Measurements from ENCODE around the gene TRAF3IP3. TPM values are rescaled to one million over a fixed set of nuclear protein-coding genes. Genes with fewer than 3 reads are reported as not detected.
A peak's percentile ranks its signal among the peaks of the same experiment; 100 is the strongest.

TRAF3IP3 gene
- total and polyA plus RNA-seq, 5 donors from 2014 or later: 450 to 594 (median 496) TPM

DNA sequence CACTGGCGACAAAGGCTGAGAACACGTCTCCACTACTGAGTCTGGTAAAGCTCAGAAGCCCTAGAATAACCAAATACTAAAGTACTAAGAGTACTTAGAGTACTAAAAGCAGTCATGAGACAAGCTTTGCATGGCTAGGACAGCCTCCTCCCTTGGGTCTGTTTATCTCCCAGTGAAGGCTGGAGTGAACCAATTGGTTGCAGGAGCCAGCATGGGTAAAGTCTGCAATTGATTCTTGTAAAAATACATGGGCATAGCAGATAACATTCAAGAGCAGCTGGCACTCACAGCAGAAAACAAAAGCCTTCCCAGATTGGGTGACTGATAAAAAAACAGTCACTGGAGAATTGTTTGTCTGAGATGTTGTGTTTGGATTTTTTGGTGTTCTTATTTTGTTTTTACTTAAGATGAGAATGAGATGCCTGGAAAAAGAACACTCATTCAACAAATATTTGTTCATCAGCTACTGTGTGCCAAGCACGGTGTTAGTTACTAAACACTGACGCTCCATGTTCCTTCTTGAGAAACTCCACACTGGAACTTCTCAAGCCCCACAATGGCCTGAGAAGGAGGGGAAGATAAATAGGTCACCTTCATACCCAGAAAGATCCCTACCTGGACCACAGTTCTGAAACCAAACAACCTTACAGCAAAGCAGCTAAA lies 46.4 kb downstream of the TRAF3IP3 start:
- Histone ChIP-seq H3K4me3 (ENCODE audit: low read depth, low read length) (no peak overlapping the region), H3K27me3 (ENCODE audit: control insufficient read depth, insufficient read depth, low read length) (peaks cover 2% of the 10 kb centered on the region), H3K9me3 (ENCODE audit: control insufficient read depth in 2 of 2, low read length in 2 of 2) (no peaks in the 10 kb centered on the region), H3K4me1 (ENCODE audit: control insufficient read depth, insufficient read depth, low read length, poor library complexity, severe bottlenecking) (peaks cover 6% of the 10 kb centered on the region), H3K36me3 (ENCODE audit: control insufficient read depth, insufficient read depth, low read length) (no peaks in the 10 kb centered on the region), H3K27ac (ENCODE audit: insufficient read depth, low read length, poor library complexity, severe bottlenecking) (no peak overlapping the region)
- no peaks in the 10 kb centered on the region for H3K9me3 Mint-ChIP-seq
- H3K27me3 Mint-ChIP-seq: peaks cover 19% of the 10 kb centered on the region
- no peak for DNase-seq
- no peak for ATAC-seq (ENCODE audit: low read depth in 2 of 2)
- H3K4me3 Mint-ChIP-seq: no peak overlapping the region
- H3K36me3 Mint-ChIP-seq: peaks cover 5% of the 10 kb centered on the region
- no peak overlapping the region for H3K27ac Mint-ChIP-seq
- peaks cover 0 to 12% (median 4%) of the 10 kb centered on the region in 4 donors for H3K4me1 Mint-ChIP-seq

DNA sequence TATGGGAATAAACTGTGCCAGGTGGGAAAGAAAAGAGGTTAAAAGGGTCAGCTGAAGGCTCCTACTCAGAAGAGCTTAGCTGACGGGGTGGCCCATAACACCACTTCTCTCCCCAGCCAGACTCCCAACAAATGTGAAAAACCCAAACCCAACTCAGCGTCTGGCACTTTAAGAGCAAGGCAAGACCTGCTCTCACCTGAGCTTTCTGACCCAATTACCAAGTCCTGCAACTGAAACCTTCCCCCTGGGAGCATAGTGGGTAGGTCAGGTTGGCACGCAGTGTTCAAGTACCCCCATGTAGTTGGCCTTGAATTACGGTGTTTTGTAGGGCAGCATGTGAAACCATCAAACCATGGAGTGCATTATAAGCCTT lies 46.9 kb downstream of the TRAF3IP3 start:
- Histone ChIP-seq H3K27ac (ENCODE audit: insufficient read depth, low read length, poor library complexity, severe bottlenecking) (no peak overlapping the region), H3K36me3 (ENCODE audit: control insufficient read depth, insufficient read depth, low read length) (no peaks in the 10 kb centered on the region), H3K4me1 (ENCODE audit: control insufficient read depth, insufficient read depth, low read length, poor library complexity, severe bottlenecking) (peaks cover 6% of the 10 kb centered on the region), H3K9me3 (ENCODE audit: control insufficient read depth in 2 of 2, low read length in 2 of 2) (no peaks in the 10 kb centered on the region), H3K4me3 (ENCODE audit: low read depth, low read length) (no peak overlapping the region), H3K27me3 (ENCODE audit: control insufficient read depth, insufficient read depth, low read length) (peaks cover 2% of the 10 kb centered on the region)
- Mint-ChIP-seq H3K9me3 (no peaks in the 10 kb centered on the region), H3K36me3 (peaks cover 3% of the 10 kb centered on the region), H3K27me3 (peaks cover 19% of the 10 kb centered on the region), H3K27ac (no peak overlapping the region), H3K4me1 (peaks cover 0 to 12% (median 4%) of the 10 kb centered on the region in 4 donors), H3K4me3 (no peak overlapping the region)
- no peak for ATAC-seq (ENCODE audit: low read depth in 2 of 2)
- DNase-seq: no peak

DNA sequence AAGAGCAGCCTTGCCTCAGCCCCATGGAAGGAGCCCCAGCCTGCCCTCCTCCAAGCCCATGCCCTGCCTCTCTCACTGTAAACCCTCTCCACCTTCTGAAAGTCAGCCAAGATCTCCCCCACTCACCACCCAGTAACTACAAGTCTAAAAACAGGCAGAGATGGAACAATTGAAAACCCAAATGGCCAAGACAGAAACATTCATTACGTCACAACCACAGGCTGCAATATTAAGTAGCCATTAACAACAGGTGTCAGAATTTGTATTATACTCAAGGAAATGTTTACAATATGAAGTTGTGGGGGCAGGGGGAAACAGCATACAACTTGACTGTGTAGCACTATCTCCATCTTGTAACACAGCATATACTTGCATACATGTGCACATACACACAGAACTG lies 47.7 kb downstream of the TRAF3IP3 start:
- H3K4me3 Mint-ChIP-seq: no peak overlapping the region
- Histone ChIP-seq H3K27ac (ENCODE audit: insufficient read depth, low read length, poor library complexity, severe bottlenecking) (no peak overlapping the region), H3K36me3 (ENCODE audit: control insufficient read depth, insufficient read depth, low read length) (no peaks in the 10 kb centered on the region), H3K27me3 (ENCODE audit: control insufficient read depth, insufficient read depth, low read length) (peaks cover 2% of the 10 kb centered on the region), H3K4me3 (ENCODE audit: low read depth, low read length) (no peak overlapping the region), H3K4me1 (ENCODE audit: control insufficient read depth, insufficient read depth, low read length, poor library complexity, severe bottlenecking) (peaks cover 6% of the 10 kb centered on the region), H3K9me3 (ENCODE audit: control insufficient read depth in 2 of 2, low read length in 2 of 2) (no peaks in the 10 kb centered on the region)
- DNase-seq (no peak), ATAC-seq (ENCODE audit: low read depth in 2 of 2) (no peak)
- H3K36me3 Mint-ChIP-seq: no peaks in the 10 kb centered on the region
- H3K4me1 Mint-ChIP-seq: peaks cover 0 to 10% (median 4%) of the 10 kb centered on the region in 4 donors
- H3K27me3 Mint-ChIP-seq: peaks cover 21% of the 10 kb centered on the region
- H3K27ac Mint-ChIP-seq: no peak overlapping the region
- H3K9me3 Mint-ChIP-seq: no peaks in the 10 kb centered on the region

DNA sequence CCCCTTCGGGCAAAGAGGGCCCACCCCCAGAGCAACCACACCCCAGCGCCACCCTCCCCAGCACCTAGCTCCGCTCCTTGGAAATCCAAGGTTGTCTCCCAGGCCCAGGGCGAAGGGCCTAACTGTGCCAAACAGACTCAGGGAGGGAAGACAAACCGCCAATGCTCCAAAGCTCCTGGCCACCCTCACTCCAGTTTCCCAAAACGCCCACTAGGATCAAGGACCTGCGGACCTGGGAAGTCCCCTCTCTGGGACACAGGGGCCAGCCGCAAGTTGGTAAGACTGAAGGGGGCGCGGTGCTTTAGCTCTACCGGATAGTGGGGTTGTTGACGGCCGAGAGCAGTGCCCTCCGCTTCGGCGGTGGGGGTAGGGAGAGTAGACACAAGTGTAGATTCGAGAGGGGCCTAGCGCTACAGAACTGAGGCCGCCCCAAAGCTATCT lies 49.5 kb downstream of the TRAF3IP3 start:
- Mint-ChIP-seq H3K9me3 (peaks cover 0 to 1% (median 0%) of the 10 kb centered on the region in 7 donors), H3K27me3 (peaks cover 27% of the 10 kb centered on the region), H3K36me3 (no peaks in the 10 kb centered on the region), H3K4me3 (peak overlapping the region in 3 of 4 donors; percentile 86 to 94 (median 93)), H3K4me1 (peaks cover 0 to 10% (median 4%) of the 10 kb centered on the region in 4 donors), H3K27ac (peak overlapping the region in 1 of 3 donors; percentile 86)
- DNase-seq (no peak), ATAC-seq (ENCODE audit: low read depth in 2 of 2) (no peak)
- Histone ChIP-seq H3K4me3 (ENCODE audit: low read depth, low read length) (no peak overlapping the region), H3K27ac (ENCODE audit: insufficient read depth, low read length, poor library complexity, severe bottlenecking) (no peak overlapping the region), H3K4me1 (ENCODE audit: control insufficient read depth, insufficient read depth, low read length, poor library complexity, severe bottlenecking) (peaks cover 6% of the 10 kb centered on the region), H3K36me3 (ENCODE audit: control insufficient read depth, insufficient read depth, low read length) (no peaks in the 10 kb centered on the region), H3K27me3 (ENCODE audit: control insufficient read depth, insufficient read depth, low read length) (peaks cover 4% of the 10 kb centered on the region), H3K9me3 (ENCODE audit: control insufficient read depth in 2 of 2, low read length in 2 of 2) (no peaks in the 10 kb centered on the region)

DNA sequence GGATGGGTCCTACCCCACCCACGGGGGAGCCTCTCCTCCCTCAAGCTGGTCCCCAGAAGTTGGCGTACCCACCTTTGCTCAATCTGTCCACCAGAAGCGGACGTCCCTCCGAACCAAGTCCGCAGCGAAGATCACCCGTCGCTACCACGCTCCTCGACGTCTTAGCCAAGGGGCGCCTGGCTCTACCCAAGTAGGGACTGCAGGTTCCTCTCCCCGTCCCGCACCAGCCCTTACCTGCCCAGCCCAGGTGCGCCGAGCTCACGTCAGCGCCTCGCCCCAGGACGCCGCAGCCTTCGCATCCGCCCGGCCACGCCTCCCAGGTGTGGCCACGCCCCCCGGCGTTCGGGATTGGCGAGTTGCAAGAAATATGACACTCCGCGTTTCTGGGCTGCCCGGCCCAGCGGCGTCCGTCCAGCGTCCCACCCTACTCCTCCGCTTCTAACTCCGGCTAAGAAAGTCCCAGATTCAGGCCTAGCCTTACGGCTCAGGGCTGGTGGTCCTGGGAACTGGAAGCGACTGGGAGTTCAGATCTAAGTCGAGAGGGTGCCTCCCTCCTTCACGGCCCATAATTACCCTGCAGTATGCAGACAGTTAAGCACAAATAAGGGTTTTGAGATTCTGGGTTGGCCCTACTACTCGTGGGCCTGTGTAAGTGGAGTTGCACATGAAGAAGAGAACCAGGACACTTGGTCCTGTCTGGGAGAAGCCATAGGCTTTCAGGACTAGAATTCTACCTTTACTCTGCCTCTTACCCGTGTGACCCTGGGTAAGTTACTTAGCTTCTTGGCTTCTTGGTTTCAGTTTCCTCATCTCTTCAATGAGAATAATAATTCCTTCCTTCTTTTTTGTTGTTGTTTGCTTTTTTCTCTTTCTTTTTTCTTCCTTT lies 50.3 kb downstream of the TRAF3IP3 start, which contains the start of gene IRF6:
TSS of gene IRF6 (minus strand) at position 268 of the 886 bp plus-strand sequence. CDS start 4,729 bp downstream, outside the sequence.
- Mint-ChIP-seq H3K27me3 (peaks cover 21% of the 10 kb centered on the region), H3K36me3 (no peaks in the 10 kb centered on the region), H3K4me1 (peaks cover 0 to 10% (median 4%) of the 10 kb centered on the region in 4 donors), H3K27ac (peak within 1 kb of the TSS; percentile 74 to 91 (median 86)), H3K9me3 (peaks cover 0 to 1% (median 0%) of the 10 kb centered on the region in 7 donors), H3K4me3 (peak within 1 kb of the TSS; percentile 86 to 94 (median 90))
- Histone ChIP-seq H3K27ac (ENCODE audit: insufficient read depth, low read length, poor library complexity, severe bottlenecking) (peak within 1 kb of the TSS; percentile 28), H3K4me3 (ENCODE audit: low read depth, low read length) (peak within 1 kb of the TSS; percentile 75), H3K36me3 (ENCODE audit: control insufficient read depth, insufficient read depth, low read length) (no peaks in the 10 kb centered on the region), H3K27me3 (ENCODE audit: control insufficient read depth, insufficient read depth, low read length) (peaks cover 4% of the 10 kb centered on the region), H3K4me1 (ENCODE audit: control insufficient read depth, insufficient read depth, low read length, poor library complexity, severe bottlenecking) (peaks cover 6% of the 10 kb centered on the region), H3K9me3 (ENCODE audit: control insufficient read depth in 2 of 2, low read length in 2 of 2) (no peaks in the 10 kb centered on the region)
- ATAC-seq (ENCODE audit: low read depth in 2 of 2) (peak; percentile 75 to 77), DNase-seq (peak; percentile 73 to 82 (median 79))

DNA sequence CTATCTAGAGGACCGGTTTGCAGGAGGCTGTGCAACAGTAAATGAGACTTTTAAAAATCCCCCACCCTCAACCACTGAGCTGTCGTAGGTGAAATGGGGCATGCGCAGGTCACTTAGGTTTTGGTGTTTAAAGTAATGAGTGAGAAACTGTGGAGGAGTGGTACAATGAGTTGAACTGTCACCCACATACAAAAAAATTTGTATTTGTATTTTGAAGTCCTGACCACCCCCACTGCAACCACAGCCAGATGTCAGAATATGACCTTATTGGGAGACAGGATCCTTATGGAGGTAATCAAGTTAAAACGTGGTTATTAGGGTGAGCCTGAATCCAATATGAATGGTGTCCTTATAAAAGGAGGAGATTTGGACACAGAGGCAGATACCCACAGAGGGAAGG lies 51.7 kb downstream of the TRAF3IP3 start:
- Histone ChIP-seq H3K36me3 (ENCODE audit: control insufficient read depth, insufficient read depth, low read length) (no peaks in the 10 kb centered on the region), H3K4me1 (ENCODE audit: control insufficient read depth, insufficient read depth, low read length, poor library complexity, severe bottlenecking) (peaks cover 6% of the 10 kb centered on the region), H3K4me3 (ENCODE audit: low read depth, low read length) (no peak overlapping the region), H3K27ac (ENCODE audit: insufficient read depth, low read length, poor library complexity, severe bottlenecking) (no peak overlapping the region), H3K9me3 (ENCODE audit: control insufficient read depth in 2 of 2, low read length in 2 of 2) (no peaks in the 10 kb centered on the region), H3K27me3 (ENCODE audit: control insufficient read depth, insufficient read depth, low read length) (peaks cover 4% of the 10 kb centered on the region)
- Mint-ChIP-seq H3K27me3 (peaks cover 14% of the 10 kb centered on the region), H3K27ac (no peak overlapping the region), H3K36me3 (no peaks in the 10 kb centered on the region), H3K4me3 (no peak overlapping the region), H3K9me3 (peaks cover 0 to 1% (median 0%) of the 10 kb centered on the region in 7 donors), H3K4me1 (peaks cover 0 to 10% (median 4%) of the 10 kb centered on the region in 4 donors)
- DNase-seq (no peak), ATAC-seq (ENCODE audit: low read depth in 2 of 2) (no peak)

DNA sequence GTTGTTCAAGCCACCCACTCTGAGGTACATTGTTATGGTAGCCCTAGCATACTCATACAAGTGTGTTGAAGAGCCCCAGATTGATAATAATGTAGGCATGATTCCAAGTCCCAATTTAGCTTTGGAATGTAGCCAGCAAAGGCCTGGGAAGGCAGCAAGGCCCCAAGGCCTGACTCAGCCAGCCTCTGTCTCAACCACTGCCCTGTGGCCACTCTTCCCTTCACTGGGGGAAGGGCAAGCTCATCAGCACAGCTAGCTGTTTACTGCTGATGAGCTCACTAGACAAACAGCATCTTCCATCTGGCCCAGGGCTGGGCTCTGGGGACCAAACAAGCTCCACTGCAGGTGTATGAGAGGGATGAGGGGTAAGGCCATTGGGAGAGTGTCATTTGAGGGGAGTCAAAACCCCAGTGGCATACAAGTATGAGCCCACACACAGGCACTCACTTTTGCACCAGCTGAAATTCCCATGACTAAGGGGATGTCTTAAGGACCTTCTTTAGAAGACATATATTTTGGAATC lies 52.3 kb downstream of the TRAF3IP3 start:
- peaks cover 4% of the 10 kb centered on the region for H3K27me3 ChIP-seq (ENCODE audit: control insufficient read depth, insufficient read depth, low read length)
- no peak overlapping the region for H3K4me3 Mint-ChIP-seq
- no peak overlapping the region for H3K27ac ChIP-seq (ENCODE audit: insufficient read depth, low read length, poor library complexity, severe bottlenecking)
- H3K4me1 Mint-ChIP-seq: peaks cover 0 to 10% (median 4%) of the 10 kb centered on the region in 4 donors
- H3K9me3 ChIP-seq (ENCODE audit: control insufficient read depth in 2 of 2, low read length in 2 of 2): no peaks in the 10 kb centered on the region
- H3K9me3 Mint-ChIP-seq: peaks cover 0 to 1% (median 0%) of the 10 kb centered on the region in 7 donors
- no peak overlapping the region for H3K27ac Mint-ChIP-seq
- H3K36me3 ChIP-seq (ENCODE audit: control insufficient read depth, insufficient read depth, low read length): no peaks in the 10 kb centered on the region
- H3K27me3 Mint-ChIP-seq: peaks cover 8% of the 10 kb centered on the region
- no peaks in the 10 kb centered on the region for H3K36me3 Mint-ChIP-seq
- peaks cover 6% of the 10 kb centered on the region for H3K4me1 ChIP-seq (ENCODE audit: control insufficient read depth, insufficient read depth, low read length, poor library complexity, severe bottlenecking)
- DNase-seq (no peak), ATAC-seq (ENCODE audit: low read depth in 2 of 2) (no peak)
- H3K4me3 ChIP-seq (ENCODE audit: low read depth, low read length): no peak overlapping the region
